HCT116 (cell line): ENCODE measurements around the gene LTB4R2.

ENCODE experiments used
- ATF3 ChIP-seq: IDR thresholded peaks from 2 replicates; pipeline ENCODE4 v1.6.1; 2012
- EGR1 ChIP-seq: IDR thresholded peaks from 2 replicates; pipeline ENCODE4 v1.6.1; 2012; ENCODE audit warnings: low read depth
- EZH2 ChIP-seq: fragments of 200-600 bp; sonication (generic); IDR thresholded peaks from 2 replicates; pipeline ENCODE4 v1.6.1; 2017; ENCODE audit warnings: antibody characterized with exemption, mixed run types
- POLR2A ChIP-seq: IDR thresholded peaks from 2 replicates; pipeline ENCODE4 v1.7.0; 2011; ENCODE audit warnings: borderline replicate concordance; ENCODE audit not compliant: insufficient read depth, insufficient read length; ENCODE audit errors: extremely low read depth
- POLR2AphosphoS5 ChIP-seq: IDR thresholded peaks from 2 replicates; pipeline ENCODE4 v1.6.1; 2011; ENCODE audit warnings: mild to moderate bottlenecking, low read depth, low read length, moderate library complexity
- RAD21 ChIP-seq: IDR thresholded peaks from 2 replicates; pipeline ENCODE4 v1.6.1; 2012; ENCODE audit warnings: low read depth, mild to moderate bottlenecking
- SP1 ChIP-seq: IDR thresholded peaks from 2 replicates; pipeline ENCODE4 v1.6.1; 2012; ENCODE audit warnings: low read depth
- SRF ChIP-seq: IDR thresholded peaks from 2 replicates; pipeline ENCODE4 v1.6.1; 2012; ENCODE audit warnings: low read depth
- YY1 ChIP-seq: IDR thresholded peaks from 2 replicates; pipeline ENCODE4 v1.6.1; 2011; ENCODE audit warnings: low read length, low read depth, moderate library complexity, mild to moderate bottlenecking; ENCODE audit not compliant: insufficient replicate concordance; ENCODE audit errors: extremely low read depth
- TF ChIP-seq, protein P1 (sequence below), 3 experiments: fragments of 200-600 bp in 1 of 3; sonication (generic) in 1 of 3; IDR thresholded peaks in 2 of 3; conservative IDR thresholded peaks in 1 of 3; 2 replicates each; pipeline ENCODE4 v1.5.1; 2012 to 2017; ENCODE audit warnings: low read depth in 2 of 3, low read length in 2 of 3, antibody characterized with exemption in 1 of 3, borderline replicate concordance in 1 of 3, control low read depth in 1 of 3, mild to moderate bottlenecking in 1 of 3, mixed read lengths in 1 of 3, mixed run types in 1 of 3, moderate library complexity in 1 of 3; ENCODE audit not compliant: insufficient read depth in 1 of 3
- TF ChIP-seq, protein P2 (sequence below): IDR thresholded peaks from 2 replicates; pipeline ENCODE4 v1.6.1; 2011; ENCODE audit warnings: mild to moderate bottlenecking, low read length, moderate library complexity; ENCODE audit not compliant: insufficient replicate concordance; ENCODE audit errors: extremely low read depth
- TF ChIP-seq, protein P3 (sequence below): IDR thresholded peaks from 2 replicates; pipeline ENCODE4 v1.6.1; 2012

GRCh38 chr14:24353559-24354481 lies 43.9 kb downstream of the LTB4R2 start:
- TF ChIP-seq POLR2AphosphoS5 (no peak), RAD21 (no peak), ATF3 (no peak), EGR1 (no peak), SRF (no peak), YY1 (no peak), POLR2A (no peak), EZH2 (no peak), SP1 (no peak)
- TF ChIP-seq, protein P1, sequence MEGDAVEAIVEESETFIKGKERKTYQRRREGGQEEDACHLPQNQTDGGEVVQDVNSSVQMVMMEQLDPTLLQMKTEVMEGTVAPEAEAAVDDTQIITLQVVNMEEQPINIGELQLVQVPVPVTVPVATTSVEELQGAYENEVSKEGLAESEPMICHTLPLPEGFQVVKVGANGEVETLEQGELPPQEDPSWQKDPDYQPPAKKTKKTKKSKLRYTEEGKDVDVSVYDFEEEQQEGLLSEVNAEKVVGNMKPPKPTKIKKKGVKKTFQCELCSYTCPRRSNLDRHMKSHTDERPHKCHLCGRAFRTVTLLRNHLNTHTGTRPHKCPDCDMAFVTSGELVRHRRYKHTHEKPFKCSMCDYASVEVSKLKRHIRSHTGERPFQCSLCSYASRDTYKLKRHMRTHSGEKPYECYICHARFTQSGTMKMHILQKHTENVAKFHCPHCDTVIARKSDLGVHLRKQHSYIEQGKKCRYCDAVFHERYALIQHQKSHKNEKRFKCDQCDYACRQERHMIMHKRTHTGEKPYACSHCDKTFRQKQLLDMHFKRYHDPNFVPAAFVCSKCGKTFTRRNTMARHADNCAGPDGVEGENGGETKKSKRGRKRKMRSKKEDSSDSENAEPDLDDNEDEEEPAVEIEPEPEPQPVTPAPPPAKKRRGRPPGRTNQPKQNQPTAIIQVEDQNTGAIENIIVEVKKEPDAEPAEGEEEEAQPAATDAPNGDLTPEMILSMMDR (IDR thresholded peaks at IDR 0.05 in 2 of 3, conservative IDR thresholded peaks at IDR 0.05 in 1 of 3; ENCODE audit: borderline replicate concordance in 1 of 3, insufficient read depth in 1 of 3, low read depth in 2 of 3, low read length in 2 of 3), result no peak
- TF ChIP-seq, protein P2, sequence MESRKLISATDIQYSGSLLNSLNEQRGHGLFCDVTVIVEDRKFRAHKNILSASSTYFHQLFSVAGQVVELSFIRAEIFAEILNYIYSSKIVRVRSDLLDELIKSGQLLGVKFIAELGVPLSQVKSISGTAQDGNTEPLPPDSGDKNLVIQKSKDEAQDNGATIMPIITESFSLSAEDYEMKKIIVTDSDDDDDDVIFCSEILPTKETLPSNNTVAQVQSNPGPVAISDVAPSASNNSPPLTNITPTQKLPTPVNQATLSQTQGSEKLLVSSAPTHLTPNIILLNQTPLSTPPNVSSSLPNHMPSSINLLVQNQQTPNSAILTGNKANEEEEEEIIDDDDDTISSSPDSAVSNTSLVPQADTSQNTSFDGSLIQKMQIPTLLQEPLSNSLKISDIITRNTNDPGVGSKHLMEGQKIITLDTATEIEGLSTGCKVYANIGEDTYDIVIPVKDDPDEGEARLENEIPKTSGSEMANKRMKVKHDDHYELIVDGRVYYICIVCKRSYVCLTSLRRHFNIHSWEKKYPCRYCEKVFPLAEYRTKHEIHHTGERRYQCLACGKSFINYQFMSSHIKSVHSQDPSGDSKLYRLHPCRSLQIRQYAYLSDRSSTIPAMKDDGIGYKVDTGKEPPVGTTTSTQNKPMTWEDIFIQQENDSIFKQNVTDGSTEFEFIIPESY, result no peak
- TF ChIP-seq, protein P3, sequence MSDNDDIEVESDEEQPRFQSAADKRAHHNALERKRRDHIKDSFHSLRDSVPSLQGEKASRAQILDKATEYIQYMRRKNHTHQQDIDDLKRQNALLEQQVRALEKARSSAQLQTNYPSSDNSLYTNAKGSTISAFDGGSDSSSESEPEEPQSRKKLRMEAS, result no peak
